B cell (primary cell): ENCODE results near the gene NUP62. TPM values are rescaled to one million over a fixed set of nuclear protein-coding genes. Genes with fewer than 3 reads are reported as not detected.

Source experiments
- ATAC-seq: fragments of 200-7000 bp; cut with Tn5 transposase; one replicate; pipeline ENCODE4 v1.10.0; 2021; ENCODE audit warnings: low read depth, mild to moderate bottlenecking, moderate number of reproducible peaks, moderate library complexity
- CTCF ChIA-PET: fragments of 350-600 bp; sonication (Branson Sonifier 250); formaldehyde crosslinking; loops from one replicate; lab custom pipeline; 2021; ENCODE audit warnings: antibody characterized with exemption, inconsistent platforms; lab: Charles Lee
- POLR2A ChIA-PET: fragments of 350-600 bp; sonication (Branson Sonifier 250); formaldehyde crosslinking; loops from one replicate; lab custom pipeline; 2021; ENCODE audit warnings: antibody characterized with exemption; lab: Charles Lee
- DNase-seq: peaks from one replicate; pipeline ENCODE4 v3.0.0; 2013
- H2AFZ ChIP-seq: 2 replicates; pipeline ENCODE4 v1.6.1; 2012; ENCODE audit warnings: mild to moderate bottlenecking, low read depth, low read length; ENCODE audit not compliant: insufficient read depth, poor library complexity, severe bottlenecking
- H3K27ac ChIP-seq, 2 donors: 1 replicate in 1 of 2; 2 replicates in 1 of 2; pipeline ENCODE4 v1.5.1; 2012 to 2013; ENCODE audit warnings: low read length in 2 of 2, mild to moderate bottlenecking in 2 of 2, moderate library complexity in 1 of 2
- H3K27me3 ChIP-seq, 4 experiments: fragments of 200-600 bp in 1 of 4; sonication (generic) in 1 of 4; replicated peaks in 1 of 4; 1 replicate in 2 of 4; 2 replicates in 2 of 4; pipeline versions ENCODE4 v1.6.1 to v1.7.0; 2013 to 2016; ENCODE audit warnings: low read length in 3 of 4, mild to moderate bottlenecking in 2 of 4, mixed read lengths in 1 of 4, moderate library complexity in 1 of 4; ENCODE audit not compliant: insufficient read depth in 4 of 4, control insufficient read depth in 3 of 4; ENCODE audit errors: control extremely low read depth in 1 of 4
- H3K36me3 ChIP-seq, 2 experiments: replicated peaks in 1 of 2; 1 replicate in 1 of 2; 2 replicates in 1 of 2; pipeline versions ENCODE4 v1.6.1 to v1.7.1; 2013; ENCODE audit warnings: low read length in 1 of 2; ENCODE audit not compliant: insufficient read depth in 2 of 2, control insufficient read depth in 1 of 2; ENCODE audit errors: control extremely low read depth in 1 of 2, extremely low read depth in 1 of 2
- H3K4me1 ChIP-seq, 2 donors: fragments of 200-600 bp in 1 of 2; sonication (generic) in 1 of 2; 1 replicate in 1 of 2; 2 replicates in 1 of 2; pipeline versions ENCODE4 v1.5.1 to v1.6.1; 2013 to 2017; ENCODE audit warnings: low read length in 2 of 2; ENCODE audit not compliant: control insufficient read depth in 2 of 2, insufficient read depth in 2 of 2
- H3K4me2 ChIP-seq: replicated peaks from 2 replicates; pipeline ENCODE3; 2012; ENCODE audit warnings: mild to moderate bottlenecking, low read depth, low read length; ENCODE audit not compliant: poor library complexity, severe bottlenecking
- H3K4me3 ChIP-seq, 5 experiments: fragments of 200-600 bp in 1 of 5; sonication (generic) in 1 of 5; 1 replicate in 3 of 5; 2 replicates in 2 of 5; pipeline versions ENCODE4 v1.5.1 to v1.7.0; 2011 to 2016; ENCODE audit warnings: low read length in 4 of 5, mild to moderate bottlenecking in 4 of 5, low read depth in 2 of 5, control low read depth in 1 of 5, moderate library complexity in 1 of 5; ENCODE audit not compliant: insufficient read depth in 1 of 5; ENCODE audit errors: control extremely low read depth in 1 of 5, extremely low read depth in 1 of 5
- H3K79me2 ChIP-seq: fragments of 200-600 bp; sonication (generic); one replicate; pipeline ENCODE4 v1.6.0; 2016; ENCODE audit warnings: low read length; ENCODE audit not compliant: control insufficient read depth, insufficient read depth
- H3K9ac ChIP-seq: fragments of 200-600 bp; sonication (generic); 2 replicates; pipeline ENCODE4 v1.6.1; 2017; ENCODE audit warnings: mild to moderate bottlenecking, low read length, moderate library complexity
- H3K9me3 ChIP-seq, 3 donors: one replicate each; pipeline versions ENCODE4 v1.6.1 to v1.7.1; 2013; ENCODE audit warnings: low read length in 2 of 3; ENCODE audit not compliant: control insufficient read depth in 2 of 3, insufficient read depth in 1 of 3; ENCODE audit errors: control extremely low read depth in 1 of 3
- H4K20me1 ChIP-seq: 2 replicates; pipeline ENCODE4 v1.6.0; 2012; ENCODE audit warnings: mild to moderate bottlenecking, low read length; ENCODE audit not compliant: insufficient read depth, control insufficient read depth, poor library complexity, severe bottlenecking
- H3K27ac Mint-ChIP-seq: one replicate; pipeline ENCODE4 v1.8.0; 2021; ENCODE audit warnings: mixed read lengths
- H3K27me3 Mint-ChIP-seq: one replicate; pipeline ENCODE4 v1.8.0; 2021; ENCODE audit warnings: mixed read lengths
- H3K4me1 Mint-ChIP-seq: one replicate; pipeline ENCODE4 v1.8.0; 2021; ENCODE audit warnings: mixed read lengths
- H3K4me3 Mint-ChIP-seq: one replicate; pipeline ENCODE4 v1.8.0; 2021; ENCODE audit warnings: mixed read lengths
- H3K9me3 Mint-ChIP-seq: one replicate; pipeline ENCODE4 v1.8.0; 2022; ENCODE audit warnings: mixed read lengths; ENCODE audit not compliant: insufficient read depth
- CTCF ChIP-seq: fragments of 200-600 bp; IDR thresholded peaks from one replicate; pipeline ENCODE4 v1.8.0; 2022; ENCODE audit warnings: antibody characterized with exemption, mild to moderate bottlenecking
- EZH2 ChIP-seq: IDR thresholded peaks from 2 replicates; pipeline ENCODE4 v1.6.1; 2012; ENCODE audit warnings: borderline replicate concordance, low read depth, mild to moderate bottlenecking, moderate library complexity, low read length; ENCODE audit not compliant: insufficient read depth, poor library complexity, severe bottlenecking
- WGBS: methylation state at CpG from one replicate; pipeline ENCODE4 v1.1.5; 2013; ENCODE audit warnings: missing lambda C conversion rate; ENCODE audit not compliant: insufficient coverage; 5-methylcytosine and 5-hydroxymethylcytosine counted together
- intact Hi-C: fragments of 100-400 bp; cut with micrococcal nuclease; formaldehyde crosslinking; loops from one replicate; pipeline ENCODE4 v1.10.0; 2022
- polyA plus RNA-seq: library from polyadenylated mRNA; depleted of rRNA; stranded (reverse); fragments of >200 nt; gene quantifications from 2 replicates; pipeline ENCODE4 v1.2.3, GENCODE V29; 2012
- total RNA-seq, 2 donors: library from RNA; stranded (reverse); fragments of 120-200 nt in 1 of 2; gene quantifications; 1 replicate in 1 of 2; 2 replicates in 1 of 2; pipeline versions ENCODE4 v1.2.3 to v1.2.4, GENCODE V29; 2013 to 2022

NUP62 gene
- total and polyA plus RNA-seq, 2 donors (not counting 1 experiment from before 2014, with no cell fraction given) = 25.2 to 75.7 TPM

DNA sequence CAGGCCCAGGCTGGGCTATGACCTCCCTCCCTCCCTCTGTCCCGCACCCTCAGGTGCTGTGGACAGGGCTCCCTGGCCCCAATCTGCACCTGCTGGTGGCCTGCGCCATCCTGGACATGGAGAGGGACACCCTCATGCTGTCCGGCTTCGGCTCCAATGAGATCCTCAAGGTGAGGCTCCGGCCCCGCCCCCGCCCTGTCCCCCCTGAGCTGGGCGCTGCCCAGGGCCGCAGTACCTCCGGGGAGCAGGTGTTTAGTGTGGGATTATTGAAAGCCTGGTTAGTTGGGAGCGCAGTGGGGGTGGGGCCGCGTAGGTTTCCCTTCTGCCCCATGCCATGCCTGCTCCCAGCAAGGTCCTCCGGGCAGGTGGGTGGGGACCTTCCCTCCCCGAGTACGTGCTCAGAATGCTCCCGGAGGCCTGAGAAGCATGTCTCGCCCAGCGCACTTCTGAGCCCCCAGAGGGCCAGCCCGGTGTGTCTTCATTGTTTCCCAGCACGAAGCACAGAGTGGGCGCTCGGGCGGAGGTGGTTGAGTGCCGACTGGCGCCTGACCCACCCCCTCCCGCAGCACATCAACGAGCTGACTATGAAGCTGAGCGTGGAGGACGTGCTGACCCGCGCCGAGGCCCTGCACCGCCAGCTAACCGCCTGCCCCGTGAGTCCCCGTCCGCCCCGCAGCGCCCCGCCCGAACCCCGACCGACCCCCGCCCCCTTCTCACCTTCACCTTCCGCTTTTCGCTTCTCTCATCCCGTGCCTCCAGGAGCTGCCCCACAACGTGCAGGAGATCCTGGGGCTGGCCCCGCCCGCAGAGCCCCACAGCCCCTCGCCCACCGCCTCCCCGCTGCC lies 41.4 kb downstream of the NUP62 start:
- H3K4me2 ChIP-seq = no peak overlapping the region

More for the DNA sequence above, 41.4 kb downstream of the NUP62 start:
- Mint-ChIP-seq H3K27me3 (no peaks in the 10 kb centered on the region), H3K4me1 (peaks cover 20% of the 10 kb centered on the region), H3K4me3 (peak overlapping the region; percentile 34), H3K9me3 (no peaks in the 10 kb centered on the region), H3K27ac (no peak overlapping the region)
- Histone ChIP-seq H3K27me3 (no peaks in the 10 kb centered on the region), H3K27ac (no peak overlapping the region), H3K9ac (no peak overlapping the region), H3K9me3 (peaks cover 0 to 7% (median 0%) of the 10 kb centered on the region in 3 donors), H4K20me1 (peaks cover 16% of the 10 kb centered on the region), H3K79me2 (no peaks in the 10 kb centered on the region), H3K4me3 (no peak overlapping the region), H3K4me1 (peaks cover 3 to 16% of the 10 kb centered on the region in 2 donors), H3K36me3 (peaks cover 0 to 21% of the 10 kb centered on the region in 2 experiments), H2AFZ (no peak overlapping the region)
- no peak for TF ChIP-seq CTCF
- TF ChIP-seq EZH2 = no peak
- intact Hi-C loops = no loop called here
- WGBS = 88% methylated on average over 43 of the region's 54 CpGs
- DNase-seq (no peak), ATAC-seq (no peak)
- POLR2A ChIA-PET = interaction anchor here (0.6 kb wide), 3 partner anchors 9 to 539 kb away, joined by 3 to 4 read pairs (median 3); partner anchors contain the start of gene IL4I1
- CTCF ChIA-PET = no interaction called here
